Activated CD8-positive, alpha-beta memory T cell treated with anti-CD3 and anti-CD28 coated beads, Interleukin-2, amount 50 U/mL, for 1 hour (primary cell): ENCODE data around the gene TENM4.

ENCODE experiments used
- DNase-seq: peaks from one replicate; pipeline ENCODE4 v3.0.0-alpha.2; 2020; ENCODE audit errors: extremely low read depth

TENM4 gene

DNA sequence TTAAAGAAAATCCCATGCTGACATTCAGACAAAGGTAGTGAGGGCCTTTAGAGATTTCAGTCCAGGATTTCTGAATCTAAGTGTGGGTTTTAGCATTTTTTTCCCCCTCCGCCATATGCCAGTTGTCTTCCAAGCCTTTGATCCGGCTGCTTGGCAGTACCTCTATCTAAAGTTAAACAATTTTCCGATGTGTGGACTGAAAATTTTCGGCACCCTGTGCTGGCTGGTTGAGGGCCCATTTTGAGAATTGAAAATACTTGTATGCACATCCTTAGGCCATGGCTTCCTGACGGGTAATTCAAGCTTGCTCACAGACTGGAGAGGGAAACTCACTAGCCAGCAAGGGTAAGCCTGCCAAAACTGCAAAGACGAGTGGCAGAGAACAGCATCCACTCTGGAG lies 734.3 kb downstream of the TENM4 start:
- no peak for DNase-seq

DNA sequence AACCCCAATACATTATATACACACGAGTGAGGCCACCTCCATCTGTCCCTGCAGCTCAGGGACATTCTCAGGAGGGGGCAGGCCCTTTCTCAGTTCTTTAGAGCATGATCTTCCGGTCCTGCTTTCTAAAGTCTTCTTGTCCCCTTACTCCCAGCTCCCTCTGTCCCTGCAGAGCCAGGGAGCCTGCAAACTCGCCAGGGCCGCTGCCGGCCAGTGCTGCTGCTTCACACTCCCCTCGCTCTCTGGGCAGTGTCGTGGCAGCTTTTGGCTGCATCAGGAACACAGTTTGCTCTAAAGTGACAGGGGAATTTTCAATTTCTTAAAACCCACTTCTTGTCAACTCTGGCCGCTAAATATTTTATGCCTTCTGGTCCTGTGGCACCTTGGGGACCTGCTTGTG lies 736.0 kb downstream of the TENM4 start:
- no peak for DNase-seq

DNA sequence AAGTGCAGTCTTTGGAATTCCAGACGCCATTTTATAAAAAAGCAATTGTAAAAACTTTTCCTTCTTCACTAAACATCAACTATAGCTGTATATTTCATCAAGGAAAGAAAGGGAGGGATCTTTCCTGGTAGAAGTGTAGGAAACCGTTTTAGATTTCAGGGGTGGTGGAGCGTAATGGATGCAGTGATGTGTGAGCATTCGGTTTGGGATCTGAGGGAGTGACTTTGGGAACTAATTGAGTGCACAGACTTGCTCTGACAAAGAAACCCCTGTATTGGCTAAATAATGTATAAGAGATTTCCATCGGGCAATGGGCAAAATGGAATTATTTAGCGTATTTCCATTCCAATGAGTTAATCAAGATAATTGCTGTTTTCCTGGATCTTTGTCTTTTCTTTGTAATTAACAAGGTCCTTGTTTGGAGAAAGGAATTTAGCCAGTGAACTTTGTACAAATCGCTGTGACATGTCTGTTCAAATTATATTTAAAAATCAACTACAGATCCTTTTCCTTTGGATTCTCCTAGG lies 741.2 kb downstream of the TENM4 start:
- no peak for DNase-seq

DNA sequence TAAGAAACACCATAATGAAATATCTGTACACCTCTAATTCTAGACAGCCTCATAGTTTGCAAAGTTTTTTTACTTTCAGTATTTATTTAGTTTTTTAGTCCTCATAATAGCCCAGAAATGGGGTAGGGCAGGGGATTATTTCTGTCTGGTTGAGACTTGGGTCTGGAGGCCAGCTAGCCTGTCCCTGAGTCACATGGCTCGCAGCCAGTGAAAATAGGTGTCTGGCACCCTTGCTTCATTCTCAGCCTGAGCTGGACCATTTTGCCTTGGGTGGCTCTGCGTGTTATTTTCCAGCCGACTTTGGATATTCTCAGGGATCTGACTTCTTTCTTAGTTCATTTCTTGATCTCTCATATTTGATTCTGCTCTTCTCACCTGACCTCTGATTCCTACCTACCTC lies 742.2 kb downstream of the TENM4 start:
- DNase-seq = no peak

DNA sequence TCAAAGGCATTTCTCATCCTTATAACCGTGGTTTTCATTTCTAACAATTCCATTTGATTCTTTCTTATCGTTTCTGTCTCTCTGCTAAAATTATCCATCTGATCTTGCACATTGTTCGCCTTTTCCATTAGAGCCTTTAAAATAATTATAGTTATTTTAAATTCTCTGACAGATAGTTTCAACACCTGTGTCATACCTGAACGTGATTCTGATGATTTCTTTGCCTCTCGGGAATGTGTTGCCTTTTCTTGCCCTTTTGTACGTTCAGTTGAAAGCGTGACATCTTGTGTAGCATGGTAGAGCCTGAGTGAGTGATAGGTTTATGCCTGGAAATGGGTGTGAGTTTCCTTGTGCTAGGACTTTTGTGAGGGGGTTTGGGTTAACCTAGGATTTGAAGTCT lies 744.7 kb downstream of the TENM4 start:
- DNase-seq = no peak

DNA sequence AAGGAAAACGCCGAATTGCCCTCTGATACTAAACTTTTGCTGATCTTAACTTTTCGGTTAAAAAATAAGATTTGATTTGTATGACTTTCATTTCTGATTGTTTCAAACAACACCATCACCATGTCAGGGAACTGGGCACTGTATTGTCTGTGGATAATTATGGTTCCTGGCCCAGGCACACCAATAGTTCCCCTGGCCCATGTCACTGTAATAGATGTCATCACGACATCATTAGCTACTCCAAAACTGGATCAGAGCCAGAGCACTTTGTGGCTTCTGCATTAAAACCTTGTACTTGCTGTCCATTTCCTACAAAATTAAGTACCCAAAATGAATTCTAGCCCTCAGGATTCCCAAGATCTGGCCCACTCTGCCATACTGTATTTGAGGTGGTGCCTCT lies 746.7 kb downstream of the TENM4 start:
- DNase-seq = no peak

DNA sequence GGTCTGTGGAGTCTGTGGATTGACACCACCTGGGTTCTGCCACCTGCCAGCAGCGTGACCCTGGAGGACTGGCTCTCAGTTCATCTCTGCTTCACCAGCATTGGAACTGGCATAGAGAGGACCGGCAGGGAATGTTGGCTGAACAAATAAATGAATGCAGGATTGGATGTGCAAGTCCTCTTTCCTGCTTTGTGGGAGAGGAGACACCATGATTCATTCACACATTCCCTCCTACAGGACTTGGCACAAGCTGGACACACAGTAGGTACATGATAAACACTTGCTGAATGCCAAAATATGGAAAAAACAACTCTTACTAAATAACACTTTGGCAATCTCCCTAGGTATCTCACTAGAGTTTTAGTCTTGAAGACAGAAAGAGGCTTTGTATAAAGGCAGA lies 749.6 kb downstream of the TENM4 start:
- no peak for DNase-seq

DNA sequence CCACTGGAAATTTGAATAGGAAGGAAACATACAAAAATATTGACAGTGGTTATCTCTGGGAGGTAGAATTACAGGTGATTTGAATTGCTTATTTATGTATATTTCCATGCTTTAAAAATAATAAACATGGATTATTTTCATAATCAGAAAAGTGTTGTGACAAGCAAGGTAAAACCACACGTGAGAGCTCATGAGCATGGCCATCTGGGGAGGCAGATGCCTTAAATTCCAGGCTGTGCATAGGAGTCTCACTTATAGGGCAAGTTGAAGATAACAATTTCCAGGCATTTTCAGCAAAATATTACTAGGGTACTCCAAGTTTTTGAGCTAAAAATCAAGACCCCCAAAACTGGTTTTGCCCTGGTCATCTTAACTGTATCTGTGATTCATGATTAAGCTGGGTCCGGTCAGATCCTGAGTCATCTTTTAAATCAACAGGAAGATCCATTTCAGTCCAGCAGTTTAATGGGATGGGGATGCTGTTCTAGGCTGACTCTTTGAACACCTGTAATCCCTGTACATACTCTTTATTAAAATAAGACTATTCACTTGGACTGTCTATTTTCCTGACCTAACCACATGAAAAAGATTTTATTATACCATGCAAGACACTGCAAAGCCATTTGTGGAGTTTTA lies 750.4 kb downstream of the TENM4 start:
- DNase-seq = no peak

DNA sequence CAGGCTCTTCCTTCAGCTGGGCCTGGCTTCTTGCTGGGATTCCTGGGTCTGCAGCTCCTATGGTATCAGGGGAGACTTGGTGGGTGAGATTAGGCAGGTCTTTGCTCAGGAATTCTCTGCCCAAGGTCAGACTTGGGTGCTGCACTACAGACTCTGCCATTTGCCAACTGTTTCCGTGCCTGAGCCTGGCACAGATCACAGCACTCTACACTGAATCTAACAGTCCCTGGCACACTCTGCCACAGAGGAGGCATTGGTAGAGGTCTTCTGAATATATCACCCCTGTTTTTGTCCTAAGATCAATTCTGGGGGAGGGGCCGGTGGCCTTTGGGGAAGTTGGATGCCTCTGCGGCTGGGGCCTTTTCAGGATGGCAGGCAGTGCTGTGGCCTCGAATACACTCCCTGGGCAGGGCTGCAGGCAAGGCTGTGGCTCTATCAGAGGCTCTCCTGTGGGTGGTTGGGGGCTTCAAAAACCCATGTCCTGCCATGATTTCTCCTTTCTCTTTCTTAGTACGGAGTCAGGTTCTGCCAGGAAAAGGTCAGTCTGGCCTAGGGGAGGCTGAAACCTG lies 751.2 kb downstream of the TENM4 start:
- no peak for DNase-seq

DNA sequence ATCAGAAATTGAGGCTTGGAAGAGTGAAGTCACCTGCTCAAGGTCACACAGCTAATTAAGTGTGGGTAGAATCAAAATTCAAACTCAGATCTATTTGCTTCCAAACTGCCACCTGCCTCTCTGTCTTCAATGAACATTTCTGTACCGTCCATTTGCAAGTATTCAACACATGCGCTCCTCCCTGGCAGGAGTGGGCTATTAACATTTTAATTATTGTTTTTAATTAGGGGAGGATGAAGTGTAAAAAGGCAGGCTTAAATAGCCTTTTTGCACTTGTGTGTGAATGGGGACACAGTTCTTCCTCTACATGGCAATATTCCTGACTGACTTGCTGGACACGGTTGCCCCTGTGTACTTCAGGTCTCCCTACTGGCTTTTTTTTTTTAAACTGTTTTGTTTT lies 751.7 kb downstream of the TENM4 start:
- DNase-seq = no peak

DNA sequence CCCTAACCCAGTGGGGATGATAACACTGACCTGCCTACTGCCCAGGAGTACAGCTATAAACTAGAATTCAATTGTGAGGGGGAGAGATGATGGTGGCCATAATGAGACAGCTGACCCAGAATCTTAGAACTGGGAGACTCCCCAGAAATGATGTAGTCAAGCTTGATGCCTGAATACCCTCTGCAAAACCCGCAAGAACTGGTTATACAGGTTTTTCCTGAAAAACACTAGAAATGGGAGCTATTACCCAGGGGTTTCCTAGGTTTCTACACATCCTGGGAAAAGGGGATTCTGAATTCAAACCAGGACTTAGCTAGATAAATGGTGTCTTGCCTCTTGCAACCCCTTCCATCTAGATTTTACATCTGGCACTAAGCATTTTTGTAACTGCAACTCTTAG lies 752.4 kb downstream of the TENM4 start:
- no peak for DNase-seq

DNA sequence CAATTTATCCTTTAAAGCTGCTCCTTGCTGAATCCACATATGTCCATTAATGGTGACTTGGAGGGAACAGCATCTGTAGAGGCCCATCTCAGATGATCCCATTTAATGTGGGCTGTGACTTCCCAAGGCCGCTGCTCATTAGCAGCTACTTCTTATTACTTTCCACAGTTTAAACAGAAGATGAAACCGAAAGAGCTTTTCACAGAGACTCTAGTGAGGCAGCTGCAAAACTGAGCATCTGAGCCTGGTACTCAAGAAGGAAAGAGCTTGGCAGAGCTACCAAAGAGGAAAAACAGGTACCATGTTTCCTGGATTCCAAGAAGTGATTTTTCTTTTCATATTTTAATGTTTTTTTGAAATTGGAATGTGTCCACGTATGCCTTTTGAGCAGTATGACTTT lies 755.7 kb downstream of the TENM4 start:
- DNase-seq = no peak

DNA sequence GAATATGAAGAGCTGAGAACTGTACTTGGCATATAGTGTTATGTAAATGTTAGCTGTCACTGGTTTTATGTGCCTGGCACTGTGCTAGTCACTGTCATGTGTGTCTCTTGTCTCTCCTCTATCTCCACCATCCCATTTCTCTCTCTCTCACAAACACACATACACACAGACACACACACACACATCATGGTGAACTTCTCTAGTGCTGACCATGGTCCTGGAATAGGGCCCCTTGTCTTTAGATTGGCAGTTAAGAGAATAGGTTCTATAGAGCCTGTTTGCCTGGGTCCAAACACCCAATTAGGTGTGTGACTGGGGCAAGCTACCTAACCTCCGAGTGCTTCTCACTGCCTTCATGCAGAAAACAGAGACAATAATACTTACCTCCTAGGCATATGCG lies 756.5 kb downstream of the TENM4 start:
- DNase-seq = no peak

DNA sequence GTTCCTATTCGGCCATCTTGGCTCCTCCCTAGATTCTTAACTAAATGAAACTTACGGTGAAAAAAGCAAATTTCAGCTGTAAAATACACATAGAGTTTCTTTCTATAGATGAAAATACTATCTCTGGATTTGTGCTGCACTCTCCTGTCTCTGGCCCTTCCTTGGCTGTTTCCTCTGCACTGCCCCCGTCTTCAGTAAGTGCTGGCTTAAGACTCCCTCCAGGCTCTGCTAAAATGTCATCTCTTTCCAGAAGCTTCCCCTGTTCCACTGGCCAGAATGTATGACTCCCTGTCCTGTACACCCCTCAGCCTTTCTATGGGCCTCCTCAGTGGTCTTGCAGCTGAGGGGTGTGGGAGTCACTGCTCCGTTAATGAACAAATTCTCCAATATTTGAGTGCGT lies 757.1 kb downstream of the TENM4 start:
- no peak for DNase-seq

DNA sequence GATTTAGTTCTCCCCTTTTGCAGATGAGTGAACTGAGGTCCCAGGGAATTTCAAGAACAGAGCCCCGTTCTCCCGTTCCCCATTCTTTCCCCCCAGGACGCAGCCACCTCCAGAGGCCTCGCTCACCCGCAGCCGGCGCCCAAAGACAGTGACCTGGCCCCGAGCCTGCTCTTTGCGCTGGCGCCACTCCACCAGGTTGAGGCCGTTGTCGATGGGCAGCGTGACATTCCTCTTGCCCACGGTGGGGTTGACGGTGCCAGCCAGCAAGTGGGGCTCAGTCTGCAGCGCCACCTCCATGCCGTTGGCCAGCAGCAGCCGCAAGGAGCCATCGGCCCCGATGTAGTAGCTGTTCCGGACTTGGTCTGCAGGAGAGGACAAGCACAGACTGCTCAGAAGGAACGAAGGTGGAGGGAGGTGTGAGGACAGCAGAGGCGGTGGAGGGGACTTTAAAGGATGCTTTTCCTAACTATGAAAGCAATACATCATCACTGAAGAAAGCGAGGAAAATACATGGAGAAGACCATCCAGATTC lies 764.7 kb downstream of the TENM4 start:
- DNase-seq = no peak

DNA sequence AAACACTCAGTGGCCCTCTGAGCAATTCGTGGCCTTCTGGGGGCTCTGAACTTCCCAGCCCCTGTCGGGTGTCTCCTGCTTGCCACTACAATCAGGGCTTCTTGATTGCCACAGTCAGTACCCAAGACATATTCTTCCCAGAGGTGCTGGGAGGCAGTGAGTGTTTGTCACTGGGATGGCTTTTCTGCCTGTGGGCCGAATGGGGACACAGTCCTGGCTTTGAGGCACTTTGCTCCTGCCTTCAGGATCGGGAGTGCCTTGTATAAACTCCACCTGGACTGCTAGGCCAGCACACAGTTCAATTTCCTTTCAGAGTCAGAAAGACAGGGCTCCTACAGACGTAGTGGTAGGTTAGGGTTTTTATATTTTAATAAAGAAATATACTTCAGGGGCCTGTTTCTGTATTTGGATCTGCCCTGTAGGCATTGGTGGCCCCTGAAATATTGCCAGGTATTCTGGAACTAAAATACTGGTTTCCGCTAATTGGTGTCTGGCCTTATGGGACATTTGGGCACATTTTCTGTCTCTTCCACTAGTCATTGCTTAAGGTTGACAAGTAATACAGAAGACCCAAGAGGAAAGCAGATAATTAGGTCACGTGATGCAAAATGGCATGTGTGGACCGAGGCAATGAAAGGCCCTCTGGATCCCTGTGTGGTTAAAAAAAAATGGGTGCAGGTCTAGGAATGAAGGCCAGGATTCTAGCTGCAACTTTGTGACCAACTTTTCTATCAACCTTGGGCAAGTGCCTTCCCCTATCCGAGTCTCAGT lies 767.8 kb downstream of the TENM4 start:
- DNase-seq = no peak

DNA sequence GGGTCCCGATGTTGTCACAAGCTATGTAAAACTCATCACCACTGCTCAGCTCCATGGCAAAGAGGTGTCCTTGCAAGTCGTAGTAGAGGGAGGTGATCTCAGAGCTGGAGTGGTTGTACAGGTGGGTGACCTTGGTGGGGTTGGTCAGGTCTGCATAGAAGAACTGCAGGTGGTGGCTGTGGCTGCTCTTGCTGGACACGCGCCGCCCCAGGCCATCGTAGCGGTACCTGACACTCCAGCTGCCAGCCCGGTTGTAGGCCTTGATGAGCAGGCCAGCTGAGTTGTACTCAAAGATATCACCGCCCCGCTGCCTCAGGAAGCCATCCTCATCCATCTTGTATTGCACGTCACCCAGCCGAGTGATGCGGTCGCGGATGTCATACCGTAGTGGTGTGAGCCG lies 771.6 kb downstream of the TENM4 start:
- no peak for DNase-seq

DNA sequence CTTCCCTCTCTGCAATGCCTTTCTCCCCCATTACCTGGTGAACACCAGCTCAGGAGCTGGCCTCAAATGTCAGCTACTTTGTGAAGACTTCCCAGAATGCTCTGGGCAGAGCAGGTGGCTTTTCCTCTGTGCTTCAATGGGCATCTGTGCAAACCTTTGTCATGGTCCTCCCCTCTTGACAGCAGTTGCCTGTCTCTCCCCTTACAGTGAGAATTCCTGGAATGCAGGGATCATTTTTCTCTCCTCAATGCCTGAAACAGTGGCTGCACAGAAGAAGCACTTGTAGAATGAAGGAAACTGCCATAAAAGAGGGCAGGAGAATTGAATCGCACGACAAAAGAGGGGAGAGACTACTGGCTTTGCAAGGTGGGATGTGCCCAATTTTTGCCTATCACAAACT lies 773.4 kb downstream of the TENM4 start:
- no peak for DNase-seq

DNA sequence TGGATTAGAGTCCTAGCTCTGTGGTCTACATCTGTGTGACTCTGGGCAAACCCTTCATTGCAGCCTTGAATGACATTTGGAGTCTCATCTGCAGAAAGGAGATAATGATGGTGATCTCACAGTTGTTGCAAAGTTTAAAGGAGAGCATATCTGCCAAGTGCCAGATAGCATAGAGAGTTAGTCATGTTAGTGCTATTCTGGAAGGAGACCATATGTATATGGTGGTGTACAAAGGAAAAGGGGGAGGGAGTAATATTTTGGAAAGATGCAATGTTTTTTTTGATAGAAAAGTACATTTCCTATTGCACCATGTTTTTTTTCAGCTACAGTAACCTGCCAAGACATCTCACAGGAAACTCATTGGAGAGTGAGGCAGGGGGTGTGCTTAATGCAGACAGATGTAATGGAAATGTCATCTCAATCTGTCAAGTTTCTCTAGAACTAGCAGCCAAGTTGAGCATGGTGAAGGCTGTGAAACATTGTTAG lies 774.1 kb downstream of the TENM4 start:
- no peak for DNase-seq

DNA sequence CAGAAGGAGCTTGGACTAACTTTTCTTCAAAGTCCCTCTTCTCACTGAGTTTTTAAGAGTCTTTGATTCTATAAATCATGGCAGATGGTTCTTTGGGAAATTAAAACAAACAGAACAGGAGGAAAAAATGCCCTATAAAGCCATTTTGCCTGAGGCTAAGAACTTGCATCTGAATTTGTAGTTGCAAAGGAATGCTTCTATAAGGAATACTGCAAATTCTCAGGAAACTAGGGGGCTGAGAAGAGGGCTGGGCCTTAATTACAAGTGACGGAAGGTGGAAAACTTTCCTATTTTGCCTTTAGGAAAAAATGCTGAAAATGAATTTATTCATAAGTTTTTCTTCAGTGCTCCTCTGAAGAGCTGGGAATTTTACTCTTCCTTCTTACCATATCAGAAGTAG lies 776.2 kb downstream of the TENM4 start:
- DNase-seq = no peak

DNA sequence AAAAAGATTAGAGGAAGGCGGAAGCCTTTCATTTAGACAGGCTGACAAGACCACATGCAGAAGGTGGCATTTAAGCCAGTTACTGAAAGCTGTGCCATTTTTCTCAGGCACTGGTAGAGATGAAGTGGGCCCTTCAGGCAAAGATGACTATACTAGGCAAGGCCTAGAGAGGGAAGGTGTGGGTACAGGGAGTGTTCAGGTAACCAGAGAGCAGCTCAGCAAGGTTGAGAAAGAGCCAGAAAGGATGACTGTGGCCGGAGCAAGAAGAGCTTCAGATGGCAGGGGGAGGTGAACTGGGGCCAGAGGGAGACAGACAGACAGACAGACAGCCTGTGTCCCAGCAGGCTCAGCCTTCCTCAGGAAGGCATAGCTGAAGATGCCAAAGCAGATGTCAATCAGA lies 778.0 kb downstream of the TENM4 start:
- no peak for DNase-seq

DNA sequence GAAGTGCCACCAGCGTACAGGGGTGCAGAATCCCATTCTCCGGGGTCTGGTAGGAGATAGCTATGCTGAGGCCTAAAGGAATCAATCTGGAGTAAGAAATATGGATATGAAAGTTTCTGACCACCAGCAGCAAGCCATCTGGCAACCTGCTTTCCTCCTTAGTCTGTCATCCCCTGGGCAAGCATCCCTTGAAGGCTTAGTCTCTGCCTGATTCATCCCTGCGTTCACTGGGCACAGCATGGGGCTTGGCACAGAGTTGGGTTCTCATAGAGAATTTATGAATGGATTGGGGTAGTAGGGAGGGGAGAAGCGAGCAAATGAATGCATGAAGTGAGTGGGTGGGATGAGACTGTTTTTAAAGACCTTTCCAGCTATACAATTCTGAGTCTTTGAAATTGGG lies 780.4 kb downstream of the TENM4 start:
- no peak for DNase-seq
